CD4-positive, alpha-beta T cell treated with Interferon alpha-2 for 1 hour (primary cell): ENCODE data around the gene ABI1.

Source experiments
- DNase-seq, 2 donors: peaks; one replicate each; pipeline ENCODE4 v3.0.0-alpha.2; 2020 to 2022

The ABI1 gene

DNA sequence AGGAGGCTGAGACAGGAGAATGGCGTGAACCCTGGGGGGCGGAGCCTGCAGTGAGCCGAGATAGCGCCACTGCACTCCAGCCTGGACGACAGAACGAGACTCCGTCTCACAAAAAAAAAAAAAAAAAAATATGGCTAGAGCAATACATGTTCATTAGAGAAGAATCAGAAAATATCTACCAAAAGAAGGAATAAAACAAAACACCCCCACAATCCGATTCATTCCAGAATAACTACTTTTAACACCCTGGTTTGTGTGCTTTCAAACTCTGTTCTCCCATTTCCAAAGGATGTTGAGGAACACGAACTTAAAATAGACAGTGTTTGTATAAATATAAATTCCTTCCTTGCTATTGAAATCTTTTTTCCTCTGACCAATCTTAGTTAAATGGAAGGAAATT, 156.8 kb downstream of the ABI1 start:
- no peak for DNase-seq

GRCh38 chr10:26703096-26703495, 157.7 kb downstream of the ABI1 start:
- DNase-seq, result no peak

- DNase-seq, result no peak
These were observed 159.7 kb downstream of the ABI1 start for GRCh38 chr10:26700884-26701630.

- DNase-seq, result no peak
These were observed 161.1 kb downstream of the ABI1 start for GRCh38 chr10:26699631-26700030.

DNA sequence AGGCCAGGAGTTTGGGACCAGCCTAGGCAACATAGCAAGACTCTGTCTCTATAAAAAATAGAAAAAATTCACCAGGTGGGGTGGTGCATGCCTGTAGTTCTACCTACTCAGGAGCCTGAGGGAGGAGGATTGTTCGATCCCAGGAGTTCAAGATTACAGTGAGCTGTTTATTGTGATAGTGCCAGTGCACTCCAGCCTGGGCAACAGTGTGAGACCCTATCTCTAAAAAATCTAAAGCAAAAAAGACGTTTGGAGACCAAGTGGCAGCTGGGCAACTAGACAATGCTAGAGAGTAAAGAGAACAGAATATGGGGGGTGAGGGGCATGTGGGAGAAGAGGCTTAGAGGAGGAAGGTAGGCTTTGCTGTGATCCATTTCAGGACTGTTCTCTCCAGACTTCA, 161.8 kb downstream of the ABI1 start:
- no peak for DNase-seq

DNA sequence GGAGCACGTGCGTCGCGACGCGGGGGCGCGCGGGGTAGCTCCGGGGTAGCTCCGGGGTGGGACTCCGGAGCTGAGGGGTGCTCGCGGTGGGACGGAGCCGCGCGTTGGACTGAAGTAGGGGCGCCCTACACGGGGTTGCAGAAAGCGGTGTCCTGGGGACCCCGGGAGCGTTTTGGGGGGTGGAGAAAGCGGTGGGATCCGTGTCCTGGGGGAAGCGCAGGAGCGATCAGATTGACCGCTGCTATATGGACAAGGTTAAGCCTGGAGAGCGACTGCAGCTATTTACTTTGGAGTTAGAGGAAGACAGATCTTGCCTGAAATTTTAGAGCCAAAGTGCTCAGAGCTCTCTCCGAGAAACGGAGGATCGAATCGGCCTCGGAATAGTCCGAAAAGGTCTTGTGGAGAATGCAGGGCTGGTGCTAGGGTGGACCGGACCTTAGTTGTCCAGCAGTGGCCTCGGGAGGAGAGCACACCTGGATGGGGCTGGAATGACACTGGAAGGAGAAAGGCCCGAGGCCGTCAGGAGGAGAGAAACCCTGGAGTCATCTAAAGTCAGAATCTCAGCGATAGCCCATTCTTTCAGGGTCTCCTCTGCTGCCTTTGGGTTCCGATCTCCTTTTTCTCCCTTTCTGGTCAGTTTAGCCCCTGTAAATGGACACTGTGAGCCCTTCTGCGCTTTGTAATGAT, 162.7 kb downstream of the ABI1 start:
- no peak for DNase-seq

DNA sequence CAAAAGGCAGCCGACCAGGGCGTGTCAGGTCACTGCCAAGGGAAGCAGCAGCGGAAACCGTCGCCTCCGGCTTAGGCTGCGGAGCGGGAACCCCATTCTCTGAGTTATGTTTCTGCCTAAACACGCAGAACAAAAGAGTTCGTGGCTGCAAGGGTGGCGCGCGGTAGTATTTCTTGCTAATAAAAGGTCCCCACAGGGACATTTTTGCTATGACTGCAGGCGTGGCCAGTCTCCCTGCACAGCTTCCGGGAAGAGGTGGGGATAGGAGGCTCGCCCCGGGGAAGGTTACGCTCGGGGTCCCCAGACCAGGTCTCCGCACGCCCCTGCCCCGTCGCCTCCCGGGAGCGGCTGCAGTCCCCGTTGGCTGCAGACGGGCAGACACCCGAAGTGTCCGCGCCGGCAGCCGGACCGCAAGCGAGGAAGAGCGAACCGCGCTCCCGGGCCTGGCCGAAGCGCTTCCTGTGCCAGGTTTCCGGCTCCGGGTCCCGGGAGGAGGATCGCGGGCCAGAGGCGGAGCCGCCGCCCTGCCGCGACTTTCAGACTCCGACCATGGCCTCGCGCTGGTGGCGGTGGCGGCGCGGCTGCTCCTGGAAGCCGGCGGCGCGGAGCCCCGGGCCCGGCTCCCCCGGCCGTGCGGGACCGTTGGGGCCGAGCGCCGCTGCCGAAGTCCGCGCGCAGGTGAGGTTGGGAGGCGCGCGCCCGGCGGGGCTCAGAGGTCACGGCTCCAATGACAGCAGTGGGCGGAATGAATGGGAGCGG, 163.4 kb downstream of the ABI1 start, which contains the start of gene PDSS1:
Gene PDSS1 (plus strand): TSS at position 539 of the 759 bp plus-strand sequence. CDS start 11 bp downstream, at position 550.
- peak; percentile 72 to 79 for DNase-seq

- no peak for DNase-seq
These were observed 164.0 kb downstream of the ABI1 start for GRCh38 chr10:26696786-26697162.
